GM21526 (cell line): ENCODE measurements around the gene WDR47.
A peak's percentile ranks its signal among the peaks of the same experiment; 100 is the strongest.
"Not testable (repeated sequence)": the region's sequence is repeated elsewhere in the genome, so short reads cannot be mapped to it uniquely, and the experiment has no call there.

ENCODE experiments used
- ATAC-seq: cut with Tn5 transposase; IDR thresholded peaks from one replicate; pipeline ENCODE4 v1.9.1; 2021; ENCODE audit warnings: moderate library complexity; ENCODE audit not compliant: unreplicated experiment, low FRiP score

Gene WDR47

GRCh38 chr1:109056064-109056463 is 14.2 kb upstream of the WDR47 start:
- ATAC-seq = no peak

- not testable (repeated sequence) for ATAC-seq
These were observed 10.2 kb upstream of the WDR47 start for GRCh38 chr1:109052145-109052544.

DNA sequence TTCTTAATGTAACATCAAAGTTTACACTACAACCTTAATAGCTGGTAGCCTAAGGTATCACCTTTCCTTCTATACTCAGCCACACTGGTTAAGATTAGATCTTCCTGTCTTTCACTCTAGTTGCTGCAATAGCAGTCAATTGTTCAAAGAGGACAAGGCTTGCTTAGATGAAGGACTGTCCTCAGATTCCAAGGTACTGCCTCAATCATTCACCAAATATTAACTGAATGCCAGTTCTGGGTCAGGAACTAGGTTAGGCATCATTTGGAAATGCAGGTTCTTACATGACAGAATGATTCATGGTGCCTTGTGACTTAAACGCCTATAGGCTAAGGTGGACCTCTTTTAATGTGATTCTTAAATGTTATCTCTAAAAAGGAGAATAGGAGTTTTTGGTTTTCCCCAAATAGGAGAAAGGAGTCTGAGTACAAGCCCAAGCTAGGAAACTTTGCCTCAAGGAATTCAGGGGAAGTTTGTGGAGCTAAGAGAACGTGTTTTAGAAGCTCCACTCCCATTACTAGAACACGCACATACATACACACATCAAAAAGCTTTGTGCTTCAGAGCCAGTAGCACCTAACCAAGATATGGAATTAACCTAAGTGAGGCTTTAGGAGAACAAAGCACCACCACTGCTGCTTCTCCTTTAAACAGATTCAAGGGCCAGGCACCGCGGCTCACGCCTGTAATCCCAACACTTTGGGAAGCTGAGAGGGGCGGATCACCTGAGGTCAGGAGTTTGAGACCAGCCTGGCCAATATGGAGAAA is 8.5 kb upstream of the WDR47 start:
- no peak for ATAC-seq

GRCh38 chr1:109048335-109048734 is 6.4 kb upstream of the WDR47 start:
- no peak for ATAC-seq

GRCh38 chr1:109047339-109047738 is 5.4 kb upstream of the WDR47 start:
- ATAC-seq = no peak

DNA sequence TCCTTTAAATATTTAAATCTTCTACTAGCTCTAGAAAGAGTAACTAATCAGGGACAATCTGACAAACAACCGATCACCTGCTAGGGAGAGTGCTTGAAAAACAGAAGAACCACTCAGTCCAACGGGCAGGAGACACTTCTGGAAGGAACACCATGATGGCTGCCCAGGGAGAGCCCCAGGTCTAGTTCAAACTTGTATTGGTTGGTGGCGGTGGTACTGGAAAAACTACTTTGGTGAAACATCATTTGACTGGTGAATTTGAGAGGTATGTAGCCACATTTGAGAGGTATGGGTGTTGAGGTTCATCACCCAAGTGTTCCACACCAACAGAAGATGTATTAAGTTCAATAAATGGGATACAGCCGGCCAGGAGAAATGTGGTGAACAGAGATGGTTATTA is 4.8 kb upstream of the WDR47 start:
- no peak for ATAC-seq

DNA sequence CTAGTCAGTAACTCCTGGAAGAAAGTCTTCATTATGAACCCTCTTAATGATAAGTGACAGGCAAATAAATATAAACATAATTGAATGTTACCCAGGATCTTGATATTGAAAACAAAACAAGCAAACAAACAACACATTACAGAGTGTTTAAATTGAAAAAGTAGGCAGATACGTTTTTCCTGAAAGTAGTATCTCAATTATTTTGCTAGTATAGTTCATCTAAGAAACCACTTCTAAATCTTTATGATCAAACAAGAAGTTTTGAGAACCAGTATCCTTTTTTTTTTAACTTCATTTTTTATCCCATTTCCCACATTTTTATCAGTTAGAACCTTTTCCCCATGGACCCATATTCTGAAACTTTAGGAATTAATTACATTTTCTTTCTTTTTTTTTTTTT is 3.7 kb upstream of the WDR47 start:
- no peak for ATAC-seq

- peak; percentile 25 for ATAC-seq
These were observed 797 bp downstream of the WDR47 start for GRCh38 chr1:109040989-109041620.

- no peak for ATAC-seq
These were observed 1.3 kb downstream of the WDR47 start for GRCh38 chr1:109040627-109040988.

DNA sequence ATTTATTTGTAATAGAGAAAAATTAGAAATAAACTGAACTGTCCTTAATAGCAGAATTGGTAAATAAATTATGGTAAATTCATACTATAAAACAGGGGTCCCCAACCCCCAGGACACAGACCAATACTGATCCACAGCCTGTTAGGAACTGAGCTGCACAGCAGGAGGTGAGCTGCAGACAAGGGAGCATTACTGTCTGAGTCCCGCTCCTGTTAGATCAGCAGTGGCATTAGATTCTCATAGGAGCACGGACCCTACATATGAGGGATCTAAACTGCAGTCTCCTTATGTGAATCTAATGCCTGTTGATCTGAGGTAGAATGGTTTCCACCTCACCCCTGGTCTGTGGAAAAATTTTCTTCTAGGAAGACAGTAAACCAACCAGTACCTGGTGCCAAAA is 7.5 kb downstream of the WDR47 start:
- ATAC-seq = no peak

- not testable (repeated sequence) for ATAC-seq
These were observed 12.4 kb downstream of the WDR47 start for GRCh38 chr1:109029493-109029892.

GRCh38 chr1:109027841-109028240 is 14.1 kb downstream of the WDR47 start:
- ATAC-seq = no peak

DNA sequence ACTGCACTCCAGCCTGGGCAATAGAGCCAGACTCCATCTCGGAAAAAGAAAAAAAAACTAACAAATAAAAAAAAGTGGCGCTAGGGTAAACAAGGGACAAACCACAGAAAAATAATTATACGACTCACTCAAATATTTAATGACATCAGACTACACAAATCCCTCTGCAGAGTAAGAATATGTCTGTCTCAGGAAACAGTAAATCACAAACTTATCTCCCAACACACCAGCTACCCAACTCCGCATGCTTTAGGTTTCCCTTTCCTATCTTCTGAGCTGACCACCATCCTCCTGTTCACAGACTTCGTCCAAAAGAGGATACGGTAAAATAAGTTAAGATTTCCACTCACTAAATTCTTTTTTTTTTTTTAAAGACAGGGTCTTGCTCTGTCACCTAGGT is 16.2 kb downstream of the WDR47 start:
- no peak for ATAC-seq

DNA sequence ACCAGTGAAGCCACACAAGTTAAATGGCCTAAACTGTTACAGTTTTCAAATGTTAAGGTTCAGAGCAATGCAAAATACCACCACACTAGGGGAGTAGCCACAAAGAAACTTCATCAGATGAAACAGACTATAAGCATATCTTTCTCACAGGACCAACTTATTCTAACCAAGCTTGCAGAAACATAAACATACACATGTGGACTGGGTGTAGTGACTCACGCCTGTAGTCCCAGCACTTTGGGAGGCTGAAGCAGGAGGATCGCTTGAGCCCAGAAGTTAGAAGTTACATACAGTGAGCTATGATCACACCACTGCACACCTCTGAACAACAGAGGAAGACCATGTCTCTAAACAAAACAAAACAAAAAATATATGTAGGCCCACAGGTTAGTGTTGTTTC is 17.3 kb downstream of the WDR47 start:
- ATAC-seq = no peak

- no peak for ATAC-seq
These were observed 21.1 kb downstream of the WDR47 start for GRCh38 chr1:109020693-109021257.

GRCh38 chr1:109017719-109018118 is 24.2 kb downstream of the WDR47 start:
- not testable (repeated sequence) for ATAC-seq

DNA sequence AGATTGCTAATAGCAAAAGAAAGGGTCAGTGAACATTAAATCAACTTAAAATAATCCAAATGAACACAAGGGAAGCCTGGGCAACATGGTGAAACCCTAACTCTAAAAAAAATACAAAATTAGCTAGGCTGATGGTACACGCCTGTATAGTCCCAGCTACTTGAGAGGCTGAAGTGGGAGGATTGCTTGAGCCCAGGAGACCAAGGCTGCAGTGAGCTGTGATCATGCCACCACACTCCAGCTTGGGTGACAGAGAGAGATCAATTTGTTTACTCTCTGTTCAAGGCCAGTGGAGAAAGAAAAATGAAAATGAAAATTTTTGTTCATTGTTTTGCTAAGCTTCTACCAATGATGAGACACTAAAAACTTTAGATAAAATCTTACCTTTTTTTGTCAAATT is 24.8 kb downstream of the WDR47 start:
- no peak for ATAC-seq

- no peak for ATAC-seq
These were observed 30.6 kb downstream of the WDR47 start for GRCh38 chr1:109011335-109011734.

GRCh38 chr1:108996622-108997021 is 45.3 kb downstream of the WDR47 start:
- ATAC-seq = not testable (repeated sequence)

GRCh38 chr1:108983114-108983513 is 58.8 kb downstream of the WDR47 start:
- no peak for ATAC-seq

DNA sequence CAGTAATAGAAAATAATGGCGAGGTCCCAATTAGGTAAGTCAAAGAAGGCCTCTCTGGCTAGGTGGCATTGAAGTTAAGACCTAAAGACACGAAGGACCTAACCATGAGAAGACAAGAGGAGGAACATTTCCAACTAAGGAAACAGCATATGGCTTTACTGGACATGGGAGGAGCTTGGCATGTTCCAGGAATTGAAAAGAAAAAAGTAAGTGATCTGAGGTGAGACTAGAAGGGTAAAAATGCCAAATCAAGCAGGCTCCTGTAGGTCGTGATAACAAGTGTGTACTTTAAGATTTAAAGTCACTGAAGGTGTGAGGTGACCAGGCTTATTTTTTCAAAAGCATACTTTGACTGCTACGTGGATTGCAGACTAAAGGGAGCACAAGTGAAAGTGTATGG is 65.2 kb downstream of the WDR47 start:
- no peak for ATAC-seq

DNA sequence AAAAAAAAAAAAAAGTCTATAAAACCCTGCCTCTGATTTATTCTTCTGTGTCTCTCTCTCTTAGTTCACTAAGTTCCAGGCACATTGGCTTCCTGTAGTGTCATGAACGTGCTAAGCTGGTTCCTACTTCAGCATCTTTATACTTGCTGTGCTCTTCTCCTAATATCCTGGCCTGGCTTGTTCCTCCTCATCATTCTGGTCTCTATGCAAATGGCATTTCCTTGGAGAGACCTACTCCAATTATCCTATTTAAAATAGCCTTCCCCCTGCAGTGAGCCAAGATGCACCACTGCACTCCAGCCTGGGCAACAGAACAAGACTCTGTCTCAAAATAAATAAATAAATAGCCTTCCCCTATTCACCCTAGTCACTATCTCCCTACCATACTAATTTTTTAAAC is 69.0 kb downstream of the WDR47 start:
- no peak for ATAC-seq
